ENCODE results near the gene CDC14B.
"Not testable (repeated sequence)": the region's sequence is repeated elsewhere in the genome, so short reads cannot be mapped to it uniquely, and the experiment has no call there.

CDC14B gene

DNA sequence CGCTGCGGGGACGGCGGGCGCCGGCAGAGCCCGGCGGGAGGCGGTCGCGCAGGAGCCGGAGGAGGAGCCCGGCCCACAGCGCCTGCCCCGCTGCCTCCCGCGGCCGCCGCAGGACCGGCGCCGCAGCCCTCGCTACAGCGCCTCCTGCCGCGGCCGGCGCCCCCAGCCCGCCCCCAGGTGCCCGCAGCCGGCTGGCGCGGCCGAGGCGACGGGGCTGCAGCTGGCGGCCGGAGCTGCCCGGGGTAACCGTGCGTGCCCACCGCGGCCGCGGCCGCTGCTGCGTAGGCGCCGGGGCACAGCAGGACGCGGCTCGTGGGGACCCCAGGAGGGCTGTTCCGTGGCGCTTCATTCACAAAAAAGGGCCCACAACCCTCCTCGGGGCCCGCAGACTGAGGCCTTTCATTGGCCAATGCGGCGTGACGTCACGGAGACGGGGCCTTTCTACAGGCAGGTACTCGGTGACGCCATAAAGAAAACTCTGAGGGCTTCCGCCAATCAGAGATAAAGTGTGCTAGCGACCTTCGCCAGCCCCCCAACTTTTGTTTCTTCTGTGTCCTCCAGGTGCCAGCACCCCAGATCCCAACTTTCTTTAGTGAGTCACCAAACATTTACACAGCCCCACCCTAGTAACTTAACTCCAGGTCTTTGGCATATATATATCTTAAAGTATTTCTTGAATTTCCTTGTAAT, at the start of gene CDC14B:
Gene CDC14B, minus strand, starts transcription at position 353 of the 690 bp plus-strand sequence. CDS start 465 bp downstream, outside the sequence.
- peak; percentile 60 to 78 (median 65) for DNase-seq (ENCODE audit: low read depth in 3 of 3)

DNA sequence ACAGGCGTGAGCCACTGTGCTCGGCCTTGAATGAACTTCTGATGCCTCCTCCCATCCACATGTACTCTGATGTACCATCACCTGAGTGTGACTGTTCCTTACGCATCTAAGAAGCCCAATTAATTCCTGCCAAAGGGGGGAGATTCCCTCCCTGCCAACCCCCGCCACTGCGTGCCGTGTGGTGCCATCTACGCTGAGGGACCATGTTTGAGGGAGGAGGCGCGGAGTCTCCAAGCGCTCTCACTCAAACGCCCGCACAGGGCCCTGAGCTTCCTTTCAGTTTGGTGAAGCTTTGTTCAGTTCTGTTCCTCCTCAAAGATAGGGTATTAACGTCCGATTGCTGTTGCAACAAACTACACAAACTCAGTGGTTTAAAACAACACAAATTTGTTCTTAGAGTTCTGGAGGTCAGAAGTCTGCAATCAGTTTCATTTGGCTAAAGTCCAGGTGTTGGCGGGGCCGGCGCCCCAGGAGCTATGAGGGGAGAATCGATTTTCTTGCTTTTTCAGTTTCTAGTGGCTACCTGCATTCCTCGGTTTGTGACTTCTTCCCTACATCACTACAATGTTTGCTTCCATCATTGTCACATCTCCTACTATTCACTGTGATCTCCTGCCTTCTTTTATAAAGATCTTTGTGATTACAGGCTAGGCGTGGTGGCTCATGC, 49.4 kb upstream of the CDC14B start:
- no peak for DNase-seq (ENCODE audit: low read depth in 3 of 3)

DNA sequence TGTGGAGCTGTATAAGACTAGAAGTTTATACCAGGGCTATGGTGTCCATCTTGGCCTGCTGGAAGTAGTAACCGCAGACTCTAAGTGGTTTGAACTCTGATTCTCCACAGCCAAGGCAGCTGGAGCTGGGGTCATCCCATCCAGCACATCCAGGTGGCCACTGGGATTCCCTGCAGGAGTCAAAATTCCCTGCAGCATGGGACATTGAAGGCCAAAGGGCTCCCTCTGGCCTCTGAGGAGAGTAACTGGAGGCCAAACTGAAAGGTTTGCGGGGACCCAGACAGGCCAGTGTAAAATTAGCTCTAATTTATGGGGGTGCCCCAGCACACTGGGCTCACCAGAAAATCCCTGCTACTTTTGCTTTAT, 47.7 kb upstream of the CDC14B start:
- no peak for DNase-seq (ENCODE audit: low read depth in 3 of 3)

DNA sequence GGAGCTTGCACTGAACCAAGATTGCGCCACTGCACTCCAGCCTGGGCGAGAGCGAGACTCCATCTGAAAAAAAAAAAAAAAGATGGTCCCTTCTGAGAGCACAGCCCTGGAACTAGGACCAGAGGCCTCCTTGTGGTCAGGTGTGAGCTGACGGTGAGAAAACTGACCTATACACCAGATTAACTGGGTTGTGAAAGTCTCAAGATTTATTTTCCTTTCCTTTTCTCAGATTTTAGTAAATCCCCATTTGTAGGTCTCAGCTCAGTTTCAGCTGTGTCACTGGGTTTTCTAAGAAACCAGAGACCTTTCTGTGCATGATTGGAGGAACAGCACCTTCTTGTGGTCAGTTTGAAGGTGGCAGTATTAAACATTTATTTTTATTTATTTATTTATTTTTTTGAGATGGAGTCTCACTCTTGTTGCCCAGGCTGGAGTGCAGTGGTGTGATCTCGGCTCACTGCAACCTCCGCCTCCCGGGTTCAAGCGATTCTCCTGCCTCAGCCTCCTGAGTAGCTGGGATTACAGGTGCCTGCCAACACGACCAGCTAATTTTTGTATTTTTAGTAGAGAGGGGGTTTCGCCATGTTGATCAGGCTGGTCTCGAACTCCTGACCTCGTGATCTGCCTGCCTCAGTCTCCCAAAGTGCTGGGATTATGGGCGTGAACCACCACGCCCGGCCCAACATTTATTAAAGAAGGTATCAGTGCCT, 47.2 kb upstream of the CDC14B start:
- DNase-seq (ENCODE audit: low read depth in 3 of 3) = not testable (repeated sequence)

DNA sequence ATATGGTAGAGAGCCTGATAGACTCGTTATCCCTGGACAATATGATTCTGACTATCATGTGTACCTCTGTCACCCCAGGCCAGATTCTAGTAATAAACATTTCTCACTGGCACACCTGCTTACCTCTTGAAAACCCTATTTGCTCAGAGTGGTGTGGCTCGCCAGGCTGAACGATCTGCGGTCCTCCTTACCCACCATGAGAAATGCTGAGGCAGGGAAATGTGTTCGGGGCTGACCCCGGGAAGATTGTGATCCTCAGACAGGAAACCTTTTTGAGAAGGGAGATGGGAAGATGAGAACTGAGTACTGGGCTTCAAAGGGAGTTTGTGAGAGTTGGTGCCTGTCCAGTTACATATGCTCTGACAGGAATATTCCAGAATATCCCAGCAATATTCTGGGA, 46.1 kb upstream of the CDC14B start:
- no peak for DNase-seq (ENCODE audit: low read depth in 3 of 3)

DNA sequence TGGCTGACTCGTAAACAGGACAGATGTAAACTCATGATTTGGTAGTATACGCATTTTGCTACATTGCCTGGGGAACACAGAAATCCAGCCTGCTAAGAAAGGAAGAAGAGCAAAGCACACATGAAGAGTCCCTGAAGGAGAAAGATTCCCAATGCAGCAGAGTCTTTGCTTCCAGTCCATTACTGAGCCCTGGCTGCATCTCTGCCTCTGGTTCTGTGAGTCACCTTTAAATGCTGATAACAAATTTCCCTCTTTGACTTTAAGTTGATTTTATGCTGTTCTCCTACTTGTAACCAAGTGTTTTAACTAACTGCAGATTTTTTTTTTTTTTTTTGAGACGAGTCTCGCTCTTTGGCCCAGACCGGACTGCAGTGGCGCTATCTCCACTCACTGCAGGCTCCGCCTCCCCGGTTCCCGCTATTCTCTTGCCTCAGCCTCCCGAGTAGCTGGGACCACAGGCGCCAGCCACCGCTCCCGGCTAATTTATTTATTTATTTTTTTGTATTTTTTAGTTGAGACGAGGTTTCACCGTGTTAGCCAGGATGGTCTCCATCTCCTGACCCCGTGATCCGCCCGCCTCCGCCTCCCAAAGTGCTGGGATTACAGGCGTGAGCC, 44.0 kb upstream of the CDC14B start:
- no peak for DNase-seq (ENCODE audit: low read depth in 3 of 3)

DNA sequence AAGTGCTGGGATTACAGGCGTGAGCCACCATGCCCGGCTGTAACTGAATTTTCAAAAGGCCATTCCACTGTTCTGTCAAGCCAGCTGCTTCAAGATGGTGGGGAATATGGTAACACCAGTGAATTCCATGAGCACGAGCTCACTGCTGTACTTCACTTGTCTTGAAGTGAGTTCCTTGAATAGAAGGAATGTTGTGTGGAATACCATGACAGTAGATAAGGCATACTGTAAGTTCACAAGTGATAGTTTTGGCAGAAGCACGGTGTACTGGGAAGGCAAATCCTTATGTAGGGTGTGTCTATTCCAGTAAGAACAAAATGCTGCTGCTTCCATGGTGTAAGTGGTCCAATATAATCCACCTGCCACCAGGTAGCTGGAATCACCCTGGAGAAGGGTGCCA, 42.1 kb upstream of the CDC14B start:
- DNase-seq (ENCODE audit: low read depth in 3 of 3) = no peak

DNA sequence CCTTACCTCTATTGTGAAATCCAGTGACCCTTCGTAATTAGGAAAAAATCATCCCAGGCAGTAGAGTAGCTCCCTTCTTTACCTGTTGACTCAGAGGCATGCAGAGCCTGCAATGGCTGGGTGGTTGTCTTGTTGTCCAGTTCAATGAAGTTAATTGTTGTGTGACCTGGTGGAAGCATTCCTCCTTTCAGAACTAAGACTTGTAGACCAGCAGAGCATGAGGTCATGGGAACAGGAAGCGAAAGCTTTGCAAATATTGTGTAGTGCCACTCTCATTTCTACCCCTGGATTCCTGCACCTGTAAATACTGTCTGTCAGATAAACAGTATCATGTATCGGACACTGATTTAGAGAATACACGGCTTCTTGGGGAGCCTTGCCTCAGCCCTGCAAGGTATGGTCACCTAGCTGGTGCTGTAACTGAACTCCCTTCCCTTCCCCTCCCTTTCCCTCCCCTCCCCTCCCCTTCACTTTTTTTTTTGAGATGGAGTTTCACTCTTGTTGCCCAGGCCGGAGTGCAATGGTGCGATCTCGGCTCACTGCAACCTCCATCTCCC, 41.1 kb upstream of the CDC14B start:
- DNase-seq (ENCODE audit: low read depth in 3 of 3) = no peak

DNA sequence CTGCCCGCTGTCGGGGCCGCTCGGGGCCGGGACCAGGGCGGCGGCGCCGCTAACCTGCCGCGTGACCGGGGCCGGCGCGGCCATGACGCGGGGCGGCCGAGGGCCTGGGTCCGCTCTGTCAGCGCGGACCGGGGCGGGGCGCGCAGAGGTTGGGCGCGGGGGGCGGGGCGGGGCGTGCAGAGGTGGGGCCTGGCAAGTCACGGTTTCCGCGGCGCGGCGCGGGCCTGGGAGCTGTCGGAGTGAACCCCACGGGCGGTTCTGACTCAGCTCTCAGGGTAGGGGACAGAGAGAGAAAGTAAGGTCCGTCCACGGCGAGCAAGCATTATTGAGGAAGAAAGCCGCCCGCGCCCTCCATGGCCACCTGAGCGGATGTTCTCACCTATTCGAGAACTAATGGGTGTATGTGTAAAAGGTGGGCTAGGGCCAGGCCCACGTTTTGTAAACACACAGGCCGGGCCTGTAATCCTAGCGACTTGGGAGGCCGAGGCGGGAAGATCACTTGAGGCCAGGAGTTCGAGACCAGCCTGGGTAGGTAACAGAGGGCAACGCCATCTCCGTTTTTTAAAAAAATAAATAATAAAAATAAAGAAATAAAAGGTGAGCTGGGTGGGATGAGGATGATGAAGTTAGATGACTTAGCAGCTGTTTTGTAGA, 35.7 kb upstream of the CDC14B start, which contains the start of gene PRXL2C:
Gene PRXL2C, minus strand, starts transcription at position 120 of the 654 bp plus-strand sequence. Its CDS starts 36 bp downstream, at position 84.
- DNase-seq (ENCODE audit: low read depth in 3 of 3) = peak; percentile 61 to 87 (median 62)

DNA sequence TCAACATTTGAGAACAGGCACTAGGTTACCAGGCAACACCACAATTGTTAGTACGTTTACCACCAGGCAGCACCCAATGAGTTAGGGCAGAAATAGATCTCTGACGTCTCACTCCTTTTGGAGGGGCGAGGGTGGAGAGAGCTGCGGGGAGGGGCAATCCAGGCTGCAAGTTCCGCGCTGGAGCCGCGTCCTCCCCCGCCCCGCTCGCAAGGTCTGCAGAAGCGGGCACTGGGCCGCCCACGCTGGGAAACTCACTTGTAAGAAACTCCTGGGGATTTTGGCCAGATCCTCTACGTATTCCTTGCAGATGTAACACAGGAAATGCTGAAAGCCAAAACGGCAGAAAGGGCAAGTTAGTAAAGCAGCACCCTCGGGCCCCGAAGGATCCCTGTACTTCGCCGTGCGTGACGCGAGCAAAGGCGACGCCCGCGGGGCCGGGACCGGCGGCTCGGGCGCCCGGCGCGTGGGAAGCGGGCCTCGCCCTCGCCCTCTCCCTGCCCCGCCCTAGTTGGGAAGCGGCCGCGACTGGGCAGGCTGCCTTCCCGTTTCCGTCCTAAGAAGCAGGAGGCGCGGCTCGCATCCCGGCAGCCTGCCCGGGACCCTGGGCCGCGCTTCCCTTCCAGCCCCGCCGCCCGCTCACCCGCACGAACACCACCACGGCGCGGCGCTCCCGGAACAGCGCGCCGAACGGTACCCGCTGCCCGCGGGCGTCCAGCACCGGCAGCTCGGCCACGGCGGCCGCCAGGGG, 35.0 kb upstream of the CDC14B start:
- DNase-seq (ENCODE audit: low read depth in 3 of 3) = peak; percentile 23 to 46 (median 27)

DNA sequence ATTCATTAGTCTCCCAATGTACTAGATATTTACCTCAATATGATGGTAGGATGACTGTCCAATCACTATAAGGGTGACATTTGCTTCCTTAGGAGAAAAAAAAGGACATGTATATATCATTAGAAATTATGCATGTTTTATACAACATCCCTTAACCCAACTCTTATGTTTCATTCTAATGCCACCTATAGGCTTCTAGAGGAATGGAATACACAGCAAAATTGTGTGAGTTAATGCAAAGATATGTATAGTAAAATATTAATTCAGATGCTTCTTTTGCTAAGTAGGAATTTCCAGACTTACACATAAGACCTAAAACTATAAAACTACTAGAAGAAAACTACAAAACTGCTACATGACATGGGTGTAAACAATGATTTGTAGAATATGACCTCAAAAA, 32.0 kb upstream of the CDC14B start:
- DNase-seq (ENCODE audit: low read depth in 3 of 3) = no peak

DNA sequence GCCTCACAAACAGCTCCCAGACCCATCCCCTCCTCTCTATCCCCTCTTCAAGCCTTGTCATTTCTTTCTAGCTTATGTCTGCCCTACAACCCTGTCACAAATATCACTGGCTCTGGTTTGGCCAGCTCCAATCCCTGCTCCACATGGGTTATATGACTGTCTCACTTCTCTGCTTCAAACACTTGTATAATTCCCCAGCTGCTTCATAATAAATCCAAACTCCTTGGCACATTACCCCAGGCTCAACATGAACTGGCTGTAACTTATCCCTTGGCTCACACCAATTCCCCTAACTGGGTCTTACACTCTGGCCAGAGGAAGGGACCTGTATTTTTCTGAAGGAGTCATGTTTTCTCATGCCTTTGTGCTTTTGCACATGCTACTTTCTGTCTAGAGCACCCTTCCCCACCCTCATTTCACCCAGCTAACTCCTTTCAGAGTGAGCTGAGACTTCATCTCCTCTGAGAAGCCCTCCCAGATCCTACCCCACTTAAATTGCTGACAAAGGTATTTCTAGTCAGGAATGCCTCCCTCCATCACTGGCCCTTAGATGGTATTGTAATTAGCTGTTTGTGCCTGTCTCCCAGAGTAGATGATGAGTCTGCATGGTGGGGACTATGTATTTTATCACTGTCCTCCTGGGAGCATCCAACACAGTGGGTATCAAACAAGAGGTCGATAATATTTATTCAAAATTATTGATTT, 30.1 kb upstream of the CDC14B start:
- no peak for DNase-seq (ENCODE audit: low read depth in 3 of 3)

DNA sequence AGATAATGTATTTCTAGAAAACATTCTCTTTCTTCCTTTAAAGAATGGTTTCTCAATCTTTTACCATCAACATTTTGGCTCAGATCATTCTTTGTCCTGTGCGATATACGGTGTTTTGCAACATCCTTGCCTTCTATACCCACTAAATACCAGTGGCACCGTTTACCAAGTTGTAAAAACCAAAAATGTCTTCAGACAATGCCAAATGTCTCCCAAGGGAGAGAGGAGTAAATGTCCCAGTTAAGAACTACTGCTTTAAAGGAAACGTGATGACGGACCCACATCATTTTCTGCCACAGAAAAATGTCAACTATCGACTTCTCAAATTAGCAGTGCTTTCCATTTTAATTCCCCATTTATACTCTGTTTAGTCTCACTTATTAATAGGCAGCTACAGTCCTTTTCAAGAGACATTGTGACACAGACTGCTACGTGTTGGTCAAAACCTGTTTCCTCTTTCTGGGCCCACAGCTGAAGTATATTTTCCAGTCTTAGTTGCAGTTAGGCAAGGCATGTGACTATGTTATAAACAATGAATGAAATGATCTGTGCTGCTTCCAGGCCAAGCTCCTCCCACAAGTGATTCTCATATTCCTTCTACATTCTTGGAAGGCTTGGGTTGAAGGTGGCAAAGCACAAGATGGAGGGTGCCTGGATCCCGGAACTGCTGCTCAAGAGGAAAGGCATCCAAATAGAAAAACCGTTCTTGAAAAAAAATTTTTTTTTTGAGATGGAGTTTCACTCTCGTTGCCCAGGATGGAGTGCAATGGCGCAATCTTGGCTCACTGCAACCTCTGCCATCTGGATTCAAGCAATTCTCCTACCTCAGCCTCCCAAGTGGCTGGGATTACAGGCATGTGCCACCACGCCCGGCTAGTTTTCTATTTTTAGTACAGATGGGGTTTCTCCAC, 26.7 kb upstream of the CDC14B start:
- no peak for DNase-seq (ENCODE audit: low read depth in 3 of 3)

DNA sequence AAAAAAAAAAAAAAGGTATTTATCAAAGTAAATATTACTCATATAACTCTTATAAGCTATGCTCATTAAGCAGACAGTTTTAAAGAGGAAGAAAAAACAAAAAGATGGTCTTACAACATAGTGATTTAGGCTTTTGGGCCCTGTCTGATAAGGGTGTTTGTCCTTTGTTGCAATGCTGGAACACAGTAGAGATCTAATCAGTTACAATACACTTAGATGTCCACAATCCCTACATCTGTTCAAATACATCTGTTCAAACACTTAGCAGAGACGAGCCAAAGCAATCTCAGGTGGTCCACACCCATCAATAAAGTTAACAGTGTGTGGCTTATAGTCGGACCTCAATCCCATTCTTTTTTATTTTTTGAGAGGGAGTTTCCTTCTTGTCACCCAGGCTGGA, 24.5 kb upstream of the CDC14B start:
- no peak for DNase-seq (ENCODE audit: low read depth in 3 of 3)

DNA sequence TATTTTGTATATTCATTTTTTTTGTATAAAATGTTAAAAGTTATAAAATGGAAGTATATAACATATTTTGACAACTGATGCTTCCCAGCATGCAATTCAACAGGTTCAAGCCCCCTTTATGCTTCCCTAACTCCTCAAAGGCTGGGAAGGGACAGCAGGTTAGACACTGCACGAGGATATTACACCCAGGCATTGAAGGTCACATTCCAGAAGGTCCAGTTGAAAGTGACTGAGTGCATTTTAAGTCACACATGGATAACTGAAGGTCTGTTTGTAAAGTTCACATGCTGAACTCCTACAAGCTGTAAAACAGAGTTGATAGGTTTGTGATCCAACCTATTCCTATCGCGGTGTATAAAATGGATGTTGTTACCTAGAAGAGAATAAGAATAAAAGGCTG, 21.9 kb upstream of the CDC14B start:
- DNase-seq (ENCODE audit: low read depth in 3 of 3) = no peak

DNA sequence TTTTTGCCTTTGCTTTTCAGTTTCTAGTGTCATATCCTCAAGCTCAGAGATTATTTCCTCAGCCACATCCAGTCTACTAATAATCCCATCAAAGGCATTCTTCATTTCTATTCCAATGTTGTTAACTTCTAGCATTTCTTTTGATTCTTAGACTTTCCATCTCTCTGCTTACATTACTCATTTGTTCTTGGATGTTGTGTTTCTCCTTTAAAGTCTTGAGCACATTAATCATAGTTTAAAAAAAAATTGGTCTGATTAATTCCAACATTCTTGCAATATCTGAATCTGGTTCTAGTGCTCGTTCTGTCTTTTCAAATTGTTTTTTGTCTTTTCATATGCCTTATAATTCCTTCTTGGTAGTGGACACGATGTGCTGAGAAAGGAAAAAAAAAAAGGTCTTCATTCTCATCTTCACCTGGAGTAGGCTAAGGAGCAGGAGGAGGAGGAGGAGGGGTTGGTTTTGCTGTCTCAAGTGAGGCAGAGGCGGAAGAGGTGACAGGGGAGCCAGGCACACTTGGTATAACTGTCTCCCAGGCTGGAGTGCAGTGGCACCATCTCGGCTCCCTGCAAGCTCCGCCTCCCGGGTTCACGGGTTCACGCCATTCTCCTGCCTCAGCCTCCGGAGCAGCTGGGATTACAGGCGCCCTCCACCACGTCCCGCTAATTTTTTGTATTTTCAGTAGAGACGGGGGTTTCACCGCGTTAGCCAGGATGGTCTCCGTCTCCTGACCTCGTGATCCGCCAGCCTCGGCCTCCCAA, 19.1 kb upstream of the CDC14B start:
- DNase-seq (ENCODE audit: low read depth in 3 of 3) = no peak

DNA sequence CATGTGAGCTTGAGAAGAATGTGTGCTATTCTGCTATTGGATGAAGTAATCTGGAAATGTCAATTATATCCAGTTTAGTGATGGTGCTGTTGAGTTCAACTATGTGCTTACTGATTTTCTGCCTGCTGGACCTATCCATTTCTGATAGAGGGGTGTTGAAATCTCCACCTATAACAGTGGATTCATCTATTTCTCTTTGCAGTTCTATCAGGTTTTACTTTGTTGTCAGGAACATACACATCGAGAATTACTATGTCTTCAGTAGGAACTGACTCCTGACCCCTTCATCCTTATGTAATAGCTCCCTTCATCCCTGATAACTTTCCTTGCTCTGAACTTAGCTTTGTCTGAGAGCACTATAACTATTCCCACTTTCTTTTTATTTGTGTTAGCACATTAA, 16.7 kb upstream of the CDC14B start:
- DNase-seq (ENCODE audit: low read depth in 3 of 3) = no peak

DNA sequence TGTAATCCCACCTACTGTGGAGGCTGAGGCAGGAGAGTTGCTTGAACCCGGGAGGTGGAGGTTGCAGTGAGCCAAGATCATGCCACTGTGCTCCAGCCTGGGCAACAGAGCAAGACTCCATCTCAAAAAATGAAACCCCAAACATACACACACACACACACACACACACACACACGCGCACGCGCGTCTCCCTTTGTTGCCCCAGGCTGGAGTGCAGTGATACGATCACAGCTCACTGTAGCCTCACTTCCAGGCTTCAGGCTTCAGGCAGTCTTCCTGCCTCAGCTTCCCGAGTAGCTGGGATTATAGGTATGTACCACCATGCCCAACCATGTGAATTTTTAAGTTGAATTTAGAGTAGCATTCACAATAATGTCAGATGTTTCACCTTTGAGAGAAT, 13.9 kb upstream of the CDC14B start:
- DNase-seq (ENCODE audit: low read depth in 3 of 3) = not testable (repeated sequence)

Measured in stimulated activated CD4-positive, alpha-beta T cell treated with anti-CD3 and anti-CD28 coated beads, TNF-alpha, amount 100 ng/mL, for 24 hours (primary cell).